HepG2 (cell line): ENCODE measurements around the gene CREBRF. TPM values are rescaled to one million over a fixed set of nuclear protein-coding genes. Genes with fewer than 3 reads are reported as not detected.

Experiments
- AKAP8 ChIP-seq: sonication (generic); formaldehyde crosslinking; IDR thresholded peaks from 2 replicates; pipeline ENCODE4 v1.5.1; 2020; ENCODE audit warnings: mild to moderate bottlenecking, missing genetic modification reagents
- ATF7-NPFF ChIP-seq: sonication (generic); formaldehyde crosslinking; IDR thresholded peaks from 2 replicates; pipeline ENCODE4 v1.8.1; 2023; ENCODE audit warnings: mild to moderate bottlenecking, low read depth, missing genetic modification reagents, moderate library complexity
- ATM ChIP-seq: fragments of 450-650 bp; IDR thresholded peaks from 2 replicates; pipeline ENCODE4 v1.7.1; 2017; ENCODE audit warnings: mild to moderate bottlenecking, borderline replicate concordance
- CENPT ChIP-seq: sonication (generic); formaldehyde crosslinking; IDR thresholded peaks from 2 replicates; pipeline ENCODE4 v1.8.0; 2022; ENCODE audit warnings: low read depth, mild to moderate bottlenecking, moderate library complexity, missing genetic modification reagents
- CSRNP1 ChIP-seq: sonication (generic); formaldehyde crosslinking; IDR thresholded peaks from 2 replicates; pipeline ENCODE4 v1.8.1; 2023; ENCODE audit warnings: mild to moderate bottlenecking, missing genetic modification reagents
- ESRRA ChIP-seq: sonication (generic); formaldehyde crosslinking; IDR thresholded peaks from 2 replicates; pipeline ENCODE4 v1.5.1; 2020; ENCODE audit warnings: mild to moderate bottlenecking, low read depth, missing genetic modification reagents
- GMEB2 ChIP-seq: IDR thresholded peaks from 2 replicates; pipeline ENCODE4 v1.6.1; 2016; ENCODE audit warnings: missing biosample characterization, missing genetic modification reagents, low read depth
- KMT2A ChIP-seq: sonication (generic); formaldehyde crosslinking; IDR thresholded peaks from 2 replicates; pipeline ENCODE4 v1.4.0; 2020; ENCODE audit warnings: missing genetic modification reagents
- MTA3 ChIP-seq: sonication (generic); formaldehyde crosslinking; IDR thresholded peaks from 2 replicates; pipeline ENCODE4 v1.4.0; 2020; ENCODE audit warnings: missing genetic modification reagents
- RBM22 ChIP-seq: fragments of 200-400 bp; formaldehyde crosslinking; optimal IDR thresholded peaks from 2 replicates; pipeline ENCODE3; 2017; ENCODE audit warnings: mild to moderate bottlenecking, low read length, moderate library complexity
- SOX13 ChIP-seq, 3 experiments: fragments of 450-650 bp in 1 of 3; sonication (generic) in 1 of 3; formaldehyde crosslinking in 1 of 3; IDR thresholded peaks in 2 of 3; conservative IDR thresholded peaks in 1 of 3; 2 replicates each; pipeline versions ENCODE4 v1.5.0 to v1.6.1; 2016 to 2020; ENCODE audit warnings: antibody characterized with exemption in 1 of 3, mild to moderate bottlenecking in 1 of 3, missing compliant biosample characterization in 1 of 3, missing genetic modification reagents in 1 of 3, moderate library complexity in 1 of 3
- SOX6 ChIP-seq, 2 experiments: fragments of 450-650 bp in 1 of 2; sonication (generic) in 1 of 2; formaldehyde crosslinking in 1 of 2; IDR thresholded peaks; 2 replicates each; pipeline versions ENCODE4 v1.4.0 to v1.6.1; 2017 to 2020; ENCODE audit warnings: antibody characterized with exemption in 1 of 2, mild to moderate bottlenecking in 1 of 2, missing genetic modification reagents in 1 of 2
- ZNF292 ChIP-seq: sonication (generic); formaldehyde crosslinking; IDR thresholded peaks from 2 replicates; pipeline ENCODE4 v1.8.1; 2022; ENCODE audit warnings: mild to moderate bottlenecking, low read depth, missing genetic modification reagents, borderline replicate concordance
- ZNF451 ChIP-seq: sonication (generic); formaldehyde crosslinking; IDR thresholded peaks from 2 replicates; pipeline ENCODE4 v1.5.0; 2020; ENCODE audit warnings: mild to moderate bottlenecking, missing genetic modification reagents
- ZNF501 ChIP-seq: sonication (generic); formaldehyde crosslinking; IDR thresholded peaks from 2 replicates; pipeline ENCODE4 v1.5.1; 2020; ENCODE audit warnings: mild to moderate bottlenecking, moderate library complexity, missing genetic modification reagents
- ZNF605 ChIP-seq: sonication (generic); formaldehyde crosslinking; IDR thresholded peaks from 2 replicates; pipeline ENCODE4 v1.8.0; 2022; ENCODE audit warnings: mild to moderate bottlenecking, missing genetic modification reagents
- ZNF749 ChIP-seq: sonication (generic); formaldehyde crosslinking; IDR thresholded peaks from 2 replicates; pipeline ENCODE4 v1.8.0; 2022; ENCODE audit warnings: mild to moderate bottlenecking, missing genetic modification reagents, moderate library complexity, borderline replicate concordance
- ZNF780A ChIP-seq: sonication (generic); formaldehyde crosslinking; IDR thresholded peaks from 2 replicates; pipeline ENCODE4 v1.8.0; 2022; ENCODE audit warnings: mild to moderate bottlenecking, missing genetic modification reagents, moderate library complexity
- polyA plus RNA-seq, 8 experiments: library from polyadenylated mRNA; depleted of rRNA in 3 of 8; stranded (reverse) in 7 of 8; unstranded in 1 of 8; fragments of >200 nt; fragmentation: Illumina TruSeq in 4 of 8; extraction: Trizol in 4 of 8; gene quantifications; 2 replicates each; pipeline versions ENCODE4 v1.2.1 to v1.2.3, GENCODE V29; 2011 to 2016; ENCODE audit warnings: low read depth in 4 of 8, missing spikeins in 1 of 8, mixed read lengths in 1 of 8; ENCODE audit not compliant: insufficient read depth in 1 of 8
- total RNA-seq, 5 experiments: library from RNA; depleted of rRNA; stranded (reverse); fragments of >200 nt; fragmentation: Illumina TruSeq; extraction: Trizol; gene quantifications; 2 replicates each; pipeline ENCODE4 v1.2.3, GENCODE V29; 2016; ENCODE audit warnings: low read depth in 1 of 5
- TF ChIP-seq, protein P1 (sequence below): sonication (generic); formaldehyde crosslinking; IDR thresholded peaks from 2 replicates; pipeline ENCODE4 v1.8.0; 2022; ENCODE audit warnings: missing genetic modification reagents, mild to moderate bottlenecking, borderline replicate concordance
- TF ChIP-seq, protein P2 (sequence below): sonication (generic); formaldehyde crosslinking; IDR thresholded peaks from 2 replicates; pipeline ENCODE4 v1.5.0; 2020; ENCODE audit warnings: mild to moderate bottlenecking, missing genetic modification reagents, borderline replicate concordance

CREBRF gene
- total and polyA plus RNA-seq, 2 of the 13 experiments (the other 11 are each of a cell fraction or from before 2014, with no cell fraction given): 4.5 to 10.2 TPM

- TF ChIP-seq ESRRA: no peak
- TF ChIP-seq ZNF780A (CRISPR knock-in tag): no peak
- peak; percentile 50; the same call in 1 of the 2 replicates for TF ChIP-seq ZNF605 (CRISPR knock-in tag)
- no peak for TF ChIP-seq CSRNP1
- TF ChIP-seq, protein P1, sequence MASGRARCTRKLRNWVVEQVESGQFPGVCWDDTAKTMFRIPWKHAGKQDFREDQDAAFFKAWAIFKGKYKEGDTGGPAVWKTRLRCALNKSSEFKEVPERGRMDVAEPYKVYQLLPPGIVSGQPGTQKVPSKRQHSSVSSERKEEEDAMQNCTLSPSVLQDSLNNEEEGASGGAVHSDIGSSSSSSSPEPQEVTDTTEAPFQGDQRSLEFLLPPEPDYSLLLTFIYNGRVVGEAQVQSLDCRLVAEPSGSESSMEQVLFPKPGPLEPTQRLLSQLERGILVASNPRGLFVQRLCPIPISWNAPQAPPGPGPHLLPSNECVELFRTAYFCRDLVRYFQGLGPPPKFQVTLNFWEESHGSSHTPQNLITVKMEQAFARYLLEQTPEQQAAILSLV (CRISPR knock-in tag): no peak
- TF ChIP-seq MTA3 (CRISPR knock-in tag): no peak
- no peak for TF ChIP-seq CENPT (CRISPR knock-in tag)
- TF ChIP-seq, protein P2, sequence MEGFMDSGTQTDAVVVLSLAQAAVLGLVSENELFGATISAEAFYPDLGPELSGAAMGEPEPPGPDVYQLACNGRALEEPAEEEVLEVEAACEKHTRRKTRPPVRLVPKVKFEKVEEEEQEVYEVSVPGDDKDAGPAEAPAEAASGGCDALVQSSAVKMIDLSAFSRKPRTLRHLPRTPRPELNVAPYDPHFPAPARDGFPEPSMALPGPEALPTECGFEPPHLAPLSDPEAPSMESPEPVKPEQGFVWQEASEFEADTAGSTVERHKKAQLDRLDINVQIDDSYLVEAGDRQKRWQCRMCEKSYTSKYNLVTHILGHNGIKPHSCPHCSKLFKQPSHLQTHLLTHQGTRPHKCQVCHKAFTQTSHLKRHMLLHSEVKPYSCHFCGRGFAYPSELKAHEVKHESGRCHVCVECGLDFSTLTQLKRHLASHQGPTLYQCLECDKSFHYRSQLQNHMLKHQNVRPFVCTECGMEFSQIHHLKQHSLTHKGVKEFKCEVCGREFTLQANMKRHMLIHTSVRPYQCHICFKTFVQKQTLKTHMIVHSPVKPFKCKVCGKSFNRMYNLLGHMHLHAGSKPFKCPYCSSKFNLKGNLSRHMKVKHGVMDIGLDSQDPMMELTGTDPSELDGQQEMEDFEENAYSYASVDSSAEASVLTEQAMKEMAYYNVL (CRISPR knock-in tag): peak; percentile 57
- 0 out of 2 replicates have a peak, but pooled peaks have one; percentile 15 for TF ChIP-seq GMEB2 (CRISPR knock-in tag)
- TF ChIP-seq ZNF292 (CRISPR knock-in tag): no peak
- no peak for TF ChIP-seq ATF7-NPFF (CRISPR knock-in tag)
- TF ChIP-seq SOX13 (IDR thresholded peaks at IDR 0.05): no peak
- peak in 1 of 2 experiments; percentile 42; a peak in 1 of 4 replicates for TF ChIP-seq SOX13 (CRISPR knock-in tag; conservative IDR thresholded peaks at IDR 0.05 in 1 of 2, IDR thresholded peaks at IDR 0.05 in 1 of 2)
- no peak; the same call in 1 of the 2 replicates for TF ChIP-seq KMT2A (CRISPR knock-in tag)
- no peak for TF ChIP-seq ATM
- TF ChIP-seq ZNF749 (CRISPR knock-in tag): peak; percentile 19; the same call in 1 of the 2 replicates
- no peak for TF ChIP-seq RBM22
- TF ChIP-seq SOX6 (IDR thresholded peaks at IDR 0.05): no peak
- TF ChIP-seq SOX6 (CRISPR knock-in tag; IDR thresholded peaks at IDR 0.05): peak; percentile 65
- TF ChIP-seq ZNF451 (CRISPR knock-in tag): no peak
- TF ChIP-seq AKAP8 (CRISPR knock-in tag): no peak
- TF ChIP-seq ZNF501 (CRISPR knock-in tag): peak; percentile 53
These were observed at the start of gene CREBRF (continued) for GRCh38 chr5:173055983-173056782.
